GM12865 (cell line): ENCODE results near the gene CDH13.

Source experiments
- DNase-seq: peaks from one replicate; pipeline ENCODE4 v3.0.0; 2010; ENCODE audit warnings: low read depth
- H3K4me3 ChIP-seq: 2 replicates; pipeline ENCODE4 v1.5.1; 2011; ENCODE audit warnings: mild to moderate bottlenecking, low read depth, low read length, control low read depth
- TF ChIP-seq, protein P1 (sequence below): IDR thresholded peaks from 2 replicates; pipeline ENCODE4 v1.5.1; 2011; ENCODE audit warnings: low read length, control low read depth, low read depth, inconsistent platforms; ENCODE audit not compliant: insufficient read depth; ENCODE audit errors: missing control alignments

CDH13 gene

DNA sequence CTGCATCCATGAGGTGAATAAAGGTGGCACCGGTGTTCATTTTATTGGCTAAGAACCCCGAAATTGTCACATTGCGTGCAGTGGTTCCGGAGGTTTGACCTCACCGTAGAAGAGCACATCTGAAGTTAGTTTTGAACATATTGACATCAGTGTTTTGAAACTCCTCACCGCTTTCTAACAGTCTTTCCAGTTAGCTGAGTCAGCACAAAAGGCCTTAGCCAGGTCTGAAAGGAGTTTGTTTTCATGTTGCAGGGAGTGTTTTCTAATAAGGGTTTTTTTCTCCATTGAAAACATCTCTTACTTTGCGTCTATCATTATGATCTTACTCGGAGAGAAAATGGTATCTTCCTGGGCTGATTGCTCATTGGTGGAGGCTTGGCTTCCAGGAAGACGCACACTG, 1006.5 kb downstream of the CDH13 start:
- H3K4me3 ChIP-seq: no peak overlapping the region
- TF ChIP-seq, protein P1, sequence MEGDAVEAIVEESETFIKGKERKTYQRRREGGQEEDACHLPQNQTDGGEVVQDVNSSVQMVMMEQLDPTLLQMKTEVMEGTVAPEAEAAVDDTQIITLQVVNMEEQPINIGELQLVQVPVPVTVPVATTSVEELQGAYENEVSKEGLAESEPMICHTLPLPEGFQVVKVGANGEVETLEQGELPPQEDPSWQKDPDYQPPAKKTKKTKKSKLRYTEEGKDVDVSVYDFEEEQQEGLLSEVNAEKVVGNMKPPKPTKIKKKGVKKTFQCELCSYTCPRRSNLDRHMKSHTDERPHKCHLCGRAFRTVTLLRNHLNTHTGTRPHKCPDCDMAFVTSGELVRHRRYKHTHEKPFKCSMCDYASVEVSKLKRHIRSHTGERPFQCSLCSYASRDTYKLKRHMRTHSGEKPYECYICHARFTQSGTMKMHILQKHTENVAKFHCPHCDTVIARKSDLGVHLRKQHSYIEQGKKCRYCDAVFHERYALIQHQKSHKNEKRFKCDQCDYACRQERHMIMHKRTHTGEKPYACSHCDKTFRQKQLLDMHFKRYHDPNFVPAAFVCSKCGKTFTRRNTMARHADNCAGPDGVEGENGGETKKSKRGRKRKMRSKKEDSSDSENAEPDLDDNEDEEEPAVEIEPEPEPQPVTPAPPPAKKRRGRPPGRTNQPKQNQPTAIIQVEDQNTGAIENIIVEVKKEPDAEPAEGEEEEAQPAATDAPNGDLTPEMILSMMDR: no peak
- no peak for DNase-seq

GRCh38 chr16:83648347-83648746, 1021.6 kb downstream of the CDH13 start:
- TF ChIP-seq, protein P1: no peak
- no peak overlapping the region for H3K4me3 ChIP-seq
- no peak for DNase-seq

GRCh38 chr16:83651871-83652270, 1025.1 kb downstream of the CDH13 start:
- H3K4me3 ChIP-seq: no peak overlapping the region
- TF ChIP-seq, protein P1: no peak
- no peak for DNase-seq

DNA sequence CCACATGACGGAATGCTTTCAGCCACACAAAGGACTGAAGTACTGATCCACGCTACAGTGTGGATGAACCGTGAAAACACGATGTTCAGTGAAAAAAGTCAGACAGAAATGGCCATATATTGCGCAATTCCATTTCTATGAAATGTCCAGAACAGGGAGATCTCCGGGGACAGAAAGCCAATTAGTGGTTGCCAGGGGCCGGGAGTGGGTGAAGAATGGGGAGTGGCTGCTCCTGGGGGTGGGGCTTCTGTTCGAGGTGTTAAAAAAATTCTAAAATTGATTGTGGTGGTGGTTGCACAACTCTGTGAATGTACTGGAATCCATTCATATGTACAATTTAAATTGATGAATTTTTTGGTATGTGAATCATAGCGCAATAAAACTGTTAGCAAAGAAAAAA, 1026.2 kb downstream of the CDH13 start:
- TF ChIP-seq, protein P1: no peak
- H3K4me3 ChIP-seq: no peak overlapping the region
- DNase-seq: no peak

- no peak for DNase-seq
- no peak overlapping the region for H3K4me3 ChIP-seq
- TF ChIP-seq, protein P1: no peak
These were observed 1027.0 kb downstream of the CDH13 start for GRCh38 chr16:83653785-83654184.

DNA sequence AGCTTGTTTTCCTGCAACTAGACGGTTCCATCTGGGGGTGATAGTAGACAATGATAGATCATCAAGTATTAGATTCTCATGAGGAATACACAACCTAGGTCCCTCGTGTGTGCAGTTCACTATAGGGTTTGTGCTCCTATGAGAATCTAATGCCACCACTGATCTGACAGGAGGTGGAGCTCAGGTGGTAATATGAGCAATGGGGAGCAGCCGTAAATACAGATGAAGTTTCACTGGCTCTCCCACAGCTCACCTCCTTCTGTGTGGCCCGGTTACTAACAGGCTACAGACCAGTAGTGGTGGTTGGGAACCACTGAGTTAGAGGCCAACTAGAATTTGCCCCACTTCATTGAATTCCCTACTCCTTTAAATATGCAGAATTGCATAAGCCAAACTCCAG, 1033.5 kb downstream of the CDH13 start:
- no peak overlapping the region for H3K4me3 ChIP-seq
- no peak for DNase-seq
- TF ChIP-seq, protein P1: no peak

DNA sequence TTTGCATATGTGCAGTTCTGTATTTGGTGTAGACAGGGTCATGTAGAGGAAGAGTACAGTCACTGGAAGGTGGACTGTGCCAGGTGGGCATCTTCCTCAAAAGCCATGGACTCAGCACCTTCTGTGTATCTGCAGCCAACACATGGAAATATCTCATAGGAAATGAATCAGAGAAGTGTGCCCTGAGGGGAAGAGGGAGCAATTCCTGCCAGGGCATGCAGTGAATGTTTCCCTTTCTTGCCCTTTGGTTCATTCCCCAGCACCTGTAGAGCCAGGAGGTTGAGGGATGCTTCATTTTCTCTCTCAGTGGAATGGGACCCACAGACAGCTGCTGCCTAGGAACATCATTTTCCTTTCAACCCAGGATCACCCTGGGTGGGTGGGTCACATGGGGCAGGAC, 1034.9 kb downstream of the CDH13 start:
- H3K4me3 ChIP-seq: no peak overlapping the region
- TF ChIP-seq, protein P1: no peak
- no peak for DNase-seq
